HG02610 (cell line): ENCODE results near the gene SETDB1.
"Not testable (repeated sequence)": the region's sequence is repeated elsewhere in the genome, so short reads cannot be mapped to it uniquely, and the experiment has no call there.

Experiments used
- ATAC-seq: cut with Tn5 transposase; IDR thresholded peaks from one replicate; pipeline ENCODE4 v1.9.1; 2021; ENCODE audit warnings: mild to moderate bottlenecking, moderate library complexity; ENCODE audit not compliant: unreplicated experiment

SETDB1 gene

DNA sequence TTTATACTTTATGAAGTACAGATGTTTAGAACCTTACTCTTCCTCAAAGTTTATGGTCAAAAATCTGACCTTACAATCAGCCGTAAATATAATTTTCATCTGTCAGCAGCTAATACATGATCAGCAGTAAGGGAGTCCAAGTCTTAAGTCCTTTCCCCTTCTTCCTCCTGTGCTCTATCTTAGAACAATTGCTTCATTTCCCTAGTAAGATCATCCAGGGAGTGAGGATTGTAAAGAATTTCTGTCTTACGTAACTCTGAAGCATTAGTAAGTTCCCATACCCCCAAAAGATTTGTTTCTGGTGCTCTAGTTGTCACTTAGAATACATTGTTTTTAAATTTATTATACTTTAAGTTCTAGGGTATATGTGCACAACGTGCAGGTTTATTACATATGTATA lies 2.1 kb downstream of the SETDB1 start:
- no peak for ATAC-seq

DNA sequence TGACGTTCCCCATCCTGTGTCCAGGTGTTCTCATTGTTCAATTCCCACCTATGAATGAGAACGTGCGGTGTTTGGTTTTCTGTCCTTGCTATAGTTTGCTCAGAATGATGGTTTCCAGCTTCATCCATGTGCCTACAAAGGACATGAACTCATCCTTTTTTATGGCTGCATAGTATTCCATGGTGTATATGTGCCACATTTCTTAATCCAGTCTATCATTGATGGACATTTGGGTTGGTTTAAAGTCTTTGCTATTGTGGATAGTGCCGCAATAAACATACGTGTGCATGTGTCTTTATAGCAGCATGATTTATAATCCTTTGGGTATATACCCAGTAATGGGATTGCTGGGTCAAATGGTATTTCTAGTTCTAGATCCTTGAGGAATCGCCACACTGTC lies 2.6 kb downstream of the SETDB1 start:
- not testable (repeated sequence) for ATAC-seq

DNA sequence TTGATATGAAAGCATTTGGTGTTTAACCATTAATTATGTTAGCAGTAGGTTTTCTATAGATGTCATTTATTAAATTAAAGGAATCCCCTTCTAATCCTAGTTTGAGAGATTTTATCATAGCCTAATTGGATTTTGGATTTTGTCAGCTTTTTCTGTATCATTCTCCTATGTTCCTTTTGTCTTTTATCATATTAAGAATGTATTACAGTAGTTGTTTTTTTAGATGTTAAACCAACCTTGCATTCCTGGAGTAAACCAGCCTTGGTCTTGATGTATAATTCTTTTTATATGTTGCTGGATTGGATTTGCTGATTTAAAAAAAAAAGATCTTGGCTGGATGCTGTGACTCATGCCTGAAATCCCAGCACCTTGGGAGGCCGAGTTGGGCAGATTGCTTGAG lies 5.6 kb downstream of the SETDB1 start:
- no peak for ATAC-seq

DNA sequence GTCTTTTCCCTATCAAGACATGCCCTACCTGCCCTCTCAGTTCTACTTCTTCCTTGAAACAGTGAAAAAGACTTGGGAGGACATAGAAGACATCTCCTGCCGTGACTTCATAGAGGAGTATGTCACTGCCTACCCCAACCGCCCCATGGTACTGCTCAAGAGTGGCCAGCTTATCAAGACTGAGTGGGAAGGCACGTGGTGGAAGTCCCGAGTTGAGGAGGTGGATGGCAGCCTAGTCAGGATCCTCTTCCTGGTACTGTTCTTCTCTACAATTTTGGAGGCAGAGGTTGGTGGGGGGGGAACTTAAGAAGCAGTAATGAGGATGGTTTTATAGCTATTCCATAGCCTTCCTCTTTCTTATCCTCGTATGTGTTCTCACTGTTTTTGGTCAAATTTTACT lies 18.7 kb downstream of the SETDB1 start:
- no peak for ATAC-seq

DNA sequence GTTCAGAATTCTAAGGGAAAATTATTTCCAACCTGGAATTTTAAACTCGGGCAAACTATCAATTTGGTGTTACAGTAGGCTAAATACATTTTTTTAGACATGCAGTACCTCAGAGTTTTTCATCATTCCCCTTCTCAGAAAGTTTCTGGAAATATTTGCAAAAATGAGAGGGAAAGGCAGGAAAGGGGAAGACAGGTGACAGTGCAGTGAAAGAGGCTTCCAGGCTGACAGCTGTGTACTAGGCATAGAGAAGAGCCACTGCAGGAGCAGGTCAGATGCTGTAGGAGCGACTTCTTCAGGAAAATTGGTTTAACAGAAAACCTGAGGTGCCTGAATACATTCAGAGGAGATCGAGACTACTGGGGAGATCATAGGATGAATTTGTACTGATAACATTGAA lies 28.5 kb downstream of the SETDB1 start:
- ATAC-seq, result no peak

DNA sequence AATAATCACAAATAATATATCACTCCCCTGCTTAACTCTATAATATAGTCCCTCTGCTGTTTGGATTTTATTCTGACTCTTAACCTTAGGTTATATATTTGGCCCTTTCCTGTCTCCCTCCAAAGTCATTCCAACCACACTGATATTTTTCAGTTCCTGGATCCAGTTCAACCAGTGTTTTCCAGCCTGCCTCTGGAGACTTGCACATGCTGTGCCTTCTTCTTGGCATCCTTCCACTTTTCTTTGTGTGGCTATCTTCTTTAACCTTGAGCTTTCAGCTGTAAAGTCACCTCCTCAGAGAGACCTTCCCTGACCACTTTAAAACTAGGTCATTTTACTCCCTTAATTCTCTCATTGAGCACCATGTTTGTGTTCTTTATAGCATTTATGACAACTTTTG lies 29.1 kb downstream of the SETDB1 start:
- no peak for ATAC-seq

DNA sequence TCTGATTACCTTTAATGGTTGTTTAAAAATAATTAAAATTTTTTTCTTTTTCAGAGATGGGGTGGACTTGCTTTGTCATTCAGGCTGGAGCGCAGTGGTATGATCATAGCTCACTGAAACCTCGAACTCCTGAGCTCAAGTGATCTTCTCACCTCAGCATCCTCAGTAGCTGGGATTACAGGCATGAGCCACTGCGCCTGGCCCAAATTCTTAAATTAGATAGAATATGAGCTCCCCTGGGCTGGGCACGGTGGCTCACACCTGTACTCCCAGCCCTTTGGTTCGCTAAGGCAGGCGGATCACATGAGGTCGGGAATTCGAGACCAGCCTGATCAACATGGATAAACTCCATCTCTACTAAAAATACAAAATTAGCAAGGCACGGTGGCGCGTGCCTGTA lies 31.5 kb downstream of the SETDB1 start:
- no peak for ATAC-seq

DNA sequence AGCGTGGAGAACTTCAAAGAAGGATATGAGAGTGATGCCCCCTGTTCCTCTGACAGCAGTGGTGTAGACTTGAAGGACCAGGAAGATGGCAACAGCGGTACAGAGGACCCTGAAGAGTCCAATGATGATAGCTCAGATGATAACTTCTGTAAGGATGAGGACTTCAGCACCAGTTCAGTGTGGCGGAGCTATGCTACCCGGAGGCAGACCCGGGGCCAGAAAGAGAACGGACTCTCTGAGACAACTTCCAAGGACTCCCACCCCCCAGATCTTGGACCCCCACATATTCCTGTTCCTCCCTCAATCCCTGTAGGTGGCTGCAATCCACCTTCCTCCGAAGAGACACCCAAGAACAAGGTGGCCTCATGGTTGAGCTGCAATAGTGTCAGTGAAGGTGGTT lies 34.5 kb downstream of the SETDB1 start:
- ATAC-seq, result no peak

DNA sequence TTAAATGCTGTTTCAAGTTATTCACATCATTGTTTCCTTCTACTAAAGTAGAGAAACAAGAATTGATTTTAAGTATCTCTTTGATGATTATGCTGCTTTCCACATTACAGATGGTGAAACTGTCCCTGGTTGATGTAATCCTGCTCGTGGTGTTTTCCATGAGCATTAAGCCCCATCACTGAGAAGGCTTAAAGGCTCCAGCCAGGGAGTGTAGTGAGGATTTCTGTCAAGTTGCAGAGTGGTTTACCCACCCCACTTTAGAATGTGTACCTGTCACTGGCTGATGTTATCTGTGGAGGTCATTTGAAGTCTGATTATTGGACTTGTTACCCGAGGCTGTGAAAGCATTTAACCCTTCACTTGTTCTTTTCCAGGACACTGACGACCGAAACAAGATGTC lies 35.6 kb downstream of the SETDB1 start:
- ATAC-seq, result no peak

DNA sequence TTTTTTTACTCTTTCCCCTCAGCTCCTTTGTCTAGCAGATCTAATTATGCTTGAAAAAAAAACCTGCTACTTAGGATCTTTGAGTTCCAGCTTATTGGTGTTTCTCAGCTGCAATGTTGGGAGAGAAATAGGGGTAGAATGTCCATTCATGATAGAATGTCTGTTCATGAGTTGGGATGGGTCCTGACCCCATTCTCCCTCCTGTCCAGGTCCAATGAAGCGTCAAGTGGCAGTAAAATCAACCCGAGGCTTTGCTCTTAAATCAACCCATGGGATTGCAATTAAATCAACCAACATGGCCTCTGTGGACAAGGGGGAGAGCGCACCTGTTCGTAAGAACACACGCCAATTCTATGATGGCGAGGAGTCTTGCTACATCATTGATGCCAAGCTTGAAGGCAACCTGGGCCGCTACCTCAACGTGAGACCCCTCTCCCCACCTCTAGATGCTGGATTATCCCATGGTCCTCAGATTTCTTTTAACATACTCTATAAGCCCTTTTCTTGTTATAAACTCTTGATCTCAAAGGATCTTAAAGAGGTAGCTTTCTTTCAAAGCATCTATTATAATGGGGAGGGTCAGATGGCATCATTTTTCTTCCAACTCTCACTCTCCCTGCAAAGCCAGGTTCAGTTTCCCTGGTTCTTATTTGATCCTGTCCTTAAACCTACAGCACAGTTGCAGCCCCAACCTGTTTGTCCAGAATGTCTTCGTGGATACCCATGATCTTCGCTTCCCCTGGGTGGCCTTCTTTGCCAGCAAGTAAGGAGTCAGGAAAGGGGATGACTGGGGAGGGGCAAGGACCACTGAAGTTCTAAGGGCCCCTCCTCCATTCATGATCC lies 37.4 kb downstream of the SETDB1 start:
- no peak for ATAC-seq

DNA sequence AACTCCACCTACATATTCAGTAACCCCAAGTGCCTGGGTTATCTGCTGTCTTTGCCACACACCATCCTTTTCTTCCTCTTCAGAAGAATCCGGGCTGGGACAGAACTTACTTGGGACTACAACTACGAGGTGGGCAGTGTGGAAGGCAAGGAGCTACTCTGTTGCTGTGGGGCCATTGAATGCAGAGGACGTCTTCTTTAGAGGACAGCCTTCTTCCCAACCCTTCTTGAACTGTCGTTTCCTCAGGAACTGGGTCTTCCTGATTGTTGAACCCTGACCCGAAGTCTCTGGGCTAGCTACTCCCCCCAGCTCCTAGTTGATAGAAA lies 38.0 kb downstream of the SETDB1 start:
- no peak for ATAC-seq

DNA sequence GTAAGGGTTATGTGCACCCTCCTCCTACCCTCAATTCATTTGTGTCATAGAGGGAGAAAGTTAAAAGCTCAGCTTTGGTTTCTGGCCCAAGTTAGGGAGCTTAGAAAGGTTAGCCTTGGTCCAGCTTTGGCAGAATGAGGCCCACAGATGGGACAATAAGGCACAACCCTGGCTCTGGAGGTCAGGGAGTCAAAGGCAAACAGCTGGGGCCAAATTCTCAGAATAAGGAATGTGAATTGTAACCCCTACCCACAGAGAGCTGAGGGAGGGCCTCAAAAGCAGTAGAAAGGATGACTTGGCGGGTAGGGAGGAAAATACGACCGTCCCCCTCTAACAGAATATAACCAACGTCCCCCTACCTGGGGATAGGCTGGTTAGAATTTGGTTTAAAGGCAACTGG lies 39.4 kb downstream of the SETDB1 start:
- ATAC-seq, result no peak

DNA sequence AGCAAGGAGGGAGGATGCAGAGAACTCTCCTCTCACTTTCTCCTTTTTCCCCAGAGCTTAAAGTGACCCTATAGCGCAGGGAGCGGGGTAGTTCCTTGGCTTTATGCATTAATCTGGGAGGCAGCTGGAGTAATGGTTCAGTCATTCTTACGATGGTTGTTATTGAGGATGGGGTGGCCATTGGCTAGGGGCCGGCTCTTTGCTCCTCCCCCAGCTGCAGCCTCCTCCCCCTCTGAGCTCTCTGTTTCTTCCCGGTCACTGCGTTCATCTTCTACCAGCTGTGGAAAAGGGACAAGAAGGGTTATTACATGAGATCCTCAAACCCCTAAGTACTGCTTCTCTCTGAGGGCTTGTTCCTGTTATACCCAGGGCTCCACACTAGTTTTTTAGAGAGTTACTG lies 39.8 kb downstream of the SETDB1 start:
- ATAC-seq, result no peak

DNA sequence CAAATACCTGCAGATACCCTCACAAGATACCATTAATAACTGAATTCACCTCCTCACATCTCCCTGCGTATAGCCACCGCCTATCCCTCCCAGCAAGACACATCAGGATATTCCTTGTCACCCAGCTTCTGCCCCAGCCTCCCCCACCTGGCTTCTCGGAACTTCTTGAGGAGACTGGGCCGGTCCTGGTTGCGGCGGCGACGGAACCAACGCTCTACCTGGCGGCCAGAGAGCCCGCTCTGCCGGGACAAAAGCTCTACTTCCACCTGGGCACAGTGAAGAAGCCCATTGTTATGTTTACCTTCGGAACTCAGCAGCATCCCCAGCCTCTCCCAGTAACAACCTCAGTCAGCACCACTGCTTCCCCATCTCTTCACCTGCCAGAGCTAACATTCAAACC lies 41.8 kb downstream of the SETDB1 start:
- ATAC-seq, result no peak

DNA sequence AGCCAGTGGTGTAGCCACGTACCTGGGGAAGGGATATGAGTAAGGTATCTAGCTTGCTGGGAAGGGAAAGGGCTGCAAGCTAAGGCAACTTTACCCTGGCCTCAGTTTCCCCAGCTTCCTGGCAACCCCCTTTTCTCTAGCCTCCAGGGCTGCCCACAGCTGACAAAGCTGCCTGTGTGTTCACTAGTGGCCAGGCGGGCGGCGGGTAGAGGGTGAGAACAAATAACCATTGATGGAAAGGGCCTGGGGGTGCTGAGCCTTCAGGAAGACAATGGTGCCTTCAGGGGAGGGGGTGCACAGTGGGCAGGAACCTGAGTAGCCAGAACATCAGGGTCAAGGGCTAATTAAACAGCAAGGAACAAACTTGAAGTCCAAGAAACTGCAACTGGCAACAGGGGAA lies 42.3 kb downstream of the SETDB1 start:
- no peak for ATAC-seq

DNA sequence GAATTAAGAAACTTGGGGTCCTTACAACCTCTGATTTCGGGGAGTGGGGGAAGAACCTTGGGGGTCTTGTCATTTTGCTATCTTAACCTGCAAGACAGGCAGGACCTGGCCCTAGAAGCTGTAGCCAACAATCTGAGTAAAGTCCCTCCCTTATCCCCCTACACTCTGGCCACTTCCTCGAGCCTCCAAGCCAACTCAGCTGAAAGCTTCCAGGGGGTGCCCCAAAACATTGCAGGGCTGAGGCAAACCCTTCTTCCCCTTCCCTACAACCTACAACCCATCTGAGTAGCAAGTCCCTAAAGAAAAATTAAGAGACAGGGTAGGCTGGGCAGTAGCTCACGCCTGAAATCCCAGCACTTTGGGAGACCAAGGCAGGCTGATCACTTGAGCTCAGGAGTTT lies 43.5 kb downstream of the SETDB1 start:
- ATAC-seq, result no peak

DNA sequence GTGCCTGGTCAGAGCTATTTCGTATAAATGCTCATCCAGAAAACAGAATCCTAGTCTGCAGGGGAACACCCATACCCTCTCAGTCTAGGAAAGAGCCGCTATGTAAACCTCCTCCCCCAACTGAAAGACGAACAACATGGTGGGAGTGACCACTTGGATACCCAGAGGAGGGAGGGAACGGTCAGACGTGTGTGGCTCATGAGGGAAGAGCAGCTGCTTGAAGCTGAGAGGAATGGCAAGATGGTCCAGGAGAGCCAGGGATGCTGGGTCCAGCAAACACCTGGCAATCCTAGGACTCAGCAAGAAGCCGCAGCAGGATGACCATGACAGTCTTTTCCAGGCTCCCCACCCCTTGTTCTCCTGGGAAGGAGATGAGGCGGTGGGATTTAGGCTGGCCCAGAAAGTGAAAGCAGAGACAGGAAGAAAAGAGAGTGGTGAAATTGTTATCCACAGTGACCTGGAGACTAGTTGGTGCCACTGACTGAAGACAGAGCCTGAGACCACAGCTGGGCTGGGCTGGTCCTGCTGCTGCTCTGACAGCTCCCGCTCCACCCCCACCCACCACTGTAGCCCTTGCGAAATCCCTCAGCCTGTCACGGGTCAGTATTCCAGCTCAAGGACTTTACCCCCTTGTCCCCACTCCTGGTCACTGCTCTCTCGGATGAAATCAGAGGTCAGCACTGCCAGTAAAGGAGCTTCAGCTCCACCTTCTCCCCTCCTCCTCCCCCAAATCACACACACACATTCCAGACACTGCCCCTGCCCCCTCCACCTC lies 44.8 kb downstream of the SETDB1 start:
- ATAC-seq, result no peak

DNA sequence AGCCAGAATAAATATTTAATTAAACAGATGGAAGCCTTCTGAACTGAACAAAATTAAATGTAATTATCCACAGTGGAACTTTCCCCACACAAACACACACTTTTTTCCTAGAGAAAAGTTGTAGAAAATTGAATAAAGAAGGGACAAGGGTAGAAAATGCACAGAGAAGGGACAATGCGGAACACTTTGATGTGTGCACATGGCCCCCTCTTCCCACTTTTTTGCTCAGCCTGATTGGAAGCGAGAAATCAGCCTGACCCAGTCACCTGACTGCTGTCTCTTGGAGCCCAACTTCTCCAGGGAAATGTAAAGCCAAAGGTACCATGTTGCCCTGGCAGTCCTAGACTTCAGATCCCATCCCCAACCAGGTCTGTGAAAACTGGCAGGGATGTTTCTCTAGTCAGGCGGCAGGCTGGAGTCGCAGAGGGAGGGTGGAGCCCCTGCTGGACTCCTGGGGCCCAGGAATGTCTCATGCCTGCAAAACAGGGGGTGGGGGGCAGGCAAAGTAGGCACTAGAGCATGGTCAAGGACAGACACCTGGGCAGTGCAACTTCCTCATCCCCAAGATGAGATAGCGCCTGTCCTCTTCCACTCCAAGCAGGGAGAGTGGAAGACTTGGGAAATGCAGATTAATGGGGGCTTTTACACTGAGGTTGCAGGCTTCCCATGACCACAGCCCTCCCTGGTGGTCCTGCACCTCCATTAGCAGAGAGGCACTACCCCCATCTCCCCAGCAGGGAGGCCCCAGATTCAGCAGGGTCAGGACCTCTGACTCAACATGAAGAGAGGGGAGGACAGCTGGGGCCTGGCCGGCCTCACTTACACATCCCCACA lies 45.6 kb downstream of the SETDB1 start:
- no peak for ATAC-seq

DNA sequence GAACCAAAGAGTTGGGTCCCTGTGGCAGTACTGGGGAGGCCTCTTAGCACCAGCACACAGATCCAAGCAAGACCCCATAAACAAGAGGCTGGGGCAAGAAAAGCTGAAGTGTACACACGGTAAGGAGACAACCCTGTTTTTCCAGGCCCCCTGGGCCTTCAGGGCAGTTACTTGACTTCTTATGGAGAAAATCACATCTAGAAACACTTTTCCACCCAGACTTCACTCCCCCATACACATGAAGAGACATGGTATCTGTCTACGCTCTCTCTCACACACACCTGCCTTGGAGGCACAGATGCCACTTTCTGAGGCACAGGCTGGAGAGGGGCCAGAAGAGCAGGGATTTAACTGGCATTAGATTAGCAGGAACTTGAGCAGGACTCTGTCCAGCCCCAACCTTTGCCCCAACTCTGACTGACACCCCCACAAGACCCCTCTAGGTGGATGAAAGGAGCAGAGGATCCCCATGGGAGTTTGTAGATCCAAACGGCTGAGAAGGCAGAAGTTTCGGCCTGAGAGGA lies 46.3 kb downstream of the SETDB1 start:
- no peak for ATAC-seq

DNA sequence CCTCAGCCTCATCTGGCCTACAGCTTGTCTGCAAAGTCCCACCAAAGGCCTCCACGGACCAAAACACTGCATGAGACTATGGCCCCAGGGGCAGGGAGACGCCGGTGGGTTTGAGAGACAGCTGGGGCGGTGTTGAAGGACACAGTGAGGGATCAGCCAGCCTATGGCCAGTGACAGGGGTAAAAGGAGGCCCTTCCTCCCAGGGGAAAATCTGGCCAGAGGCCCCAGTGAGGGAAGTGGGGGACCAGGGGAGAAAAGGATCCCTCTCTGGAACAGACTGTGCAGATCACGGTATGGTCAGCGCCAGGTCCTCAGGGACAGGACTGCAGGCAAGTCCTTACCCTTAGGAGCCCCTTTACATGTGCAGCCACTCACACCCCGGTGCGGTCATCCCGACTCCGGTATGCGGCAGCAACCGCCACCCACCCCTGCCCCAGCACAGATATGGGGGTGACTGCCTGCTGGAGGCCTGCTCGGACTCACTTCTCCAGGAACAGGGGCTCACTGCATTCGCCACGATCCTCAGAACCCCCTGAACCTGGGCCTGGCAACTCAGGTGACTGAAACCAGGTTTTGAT lies 47.2 kb downstream of the SETDB1 start:
- ATAC-seq, result no peak
